ENCODE results near the gene RRAS2.
"Not testable (repeated sequence)": the region's sequence is repeated elsewhere in the genome, so short reads cannot be mapped to it uniquely, and the experiment has no call there.

RRAS2 gene

DNA sequence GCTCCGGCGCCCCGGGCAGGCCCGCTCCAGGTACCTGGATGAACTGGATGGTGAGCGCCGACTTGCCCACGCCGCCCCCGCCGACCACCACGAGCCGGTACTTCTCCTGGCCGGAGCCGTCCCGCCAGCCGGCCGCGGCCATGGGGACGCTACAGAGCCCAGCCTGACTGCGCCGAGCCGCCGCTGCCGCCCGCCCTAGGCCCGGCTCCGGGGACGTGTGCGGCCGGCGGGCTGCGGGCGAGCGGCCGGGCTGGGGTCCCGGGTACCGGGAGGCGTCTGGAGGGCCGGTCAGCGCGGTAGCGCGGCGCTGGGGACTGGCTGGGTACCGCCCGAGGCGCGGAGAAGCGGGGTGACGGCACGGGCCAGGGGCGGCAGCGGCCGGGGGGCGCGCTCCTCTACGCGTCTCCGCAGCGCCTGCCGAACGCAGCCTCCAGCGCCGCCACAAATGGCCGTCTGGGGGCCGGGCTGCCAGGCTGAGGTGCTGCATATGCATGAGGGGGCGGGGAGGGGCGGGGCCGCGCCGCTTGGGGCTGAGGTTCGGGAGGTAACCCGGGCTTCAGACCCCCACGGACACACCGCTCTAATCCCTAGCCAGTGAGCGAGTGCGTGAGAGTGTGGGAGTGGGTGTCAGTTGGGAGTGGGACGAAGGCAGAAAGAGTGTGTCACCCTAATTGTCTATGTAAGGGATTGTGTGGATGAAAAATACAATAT, at the start of gene RRAS2:
Gene RRAS2, minus strand, starts transcription at position 455 of the 711 bp plus-strand sequence. Its CDS starts 313 bp downstream, at position 142.
- DNase-seq = peak; percentile 63

DNA sequence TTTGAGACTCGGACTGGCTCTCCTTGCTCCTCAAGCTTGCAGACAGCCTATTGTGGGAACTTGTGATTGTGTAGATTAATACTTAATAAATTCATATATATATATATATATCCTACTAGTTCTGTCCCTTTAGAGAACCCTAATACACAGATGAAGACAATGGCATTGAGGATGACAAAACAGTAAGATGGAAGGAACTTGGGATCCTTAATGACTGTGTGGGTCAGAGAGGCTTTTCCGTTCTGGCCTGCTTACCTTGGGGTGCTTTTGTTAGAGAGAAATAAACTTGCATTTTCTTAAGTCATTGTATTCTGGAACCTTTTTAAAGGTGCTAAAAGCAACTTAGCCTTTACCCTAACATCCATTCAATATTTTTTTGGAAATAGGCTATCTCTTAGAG, 49.6 kb upstream of the RRAS2 start:
- no peak for DNase-seq

DNA sequence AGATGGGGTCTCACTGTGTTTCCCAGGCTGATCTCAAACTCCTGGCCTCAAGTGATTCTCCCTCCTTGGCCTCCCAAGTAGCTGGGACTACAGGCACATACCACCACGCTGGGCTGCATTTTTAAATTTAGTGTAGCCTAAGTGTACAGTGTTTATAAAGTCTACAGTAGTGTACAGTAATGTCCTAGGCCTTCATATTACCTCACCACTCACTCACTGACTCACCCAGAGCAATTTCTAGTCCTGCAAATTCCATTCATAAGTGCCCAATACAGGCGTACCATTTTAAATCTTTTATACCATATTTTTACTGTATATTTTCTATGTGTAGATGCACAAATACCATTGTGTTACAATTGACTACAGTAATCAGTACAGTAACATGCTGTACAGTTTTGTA, 47.1 kb upstream of the RRAS2 start:
- DNase-seq = not testable (repeated sequence)

DNA sequence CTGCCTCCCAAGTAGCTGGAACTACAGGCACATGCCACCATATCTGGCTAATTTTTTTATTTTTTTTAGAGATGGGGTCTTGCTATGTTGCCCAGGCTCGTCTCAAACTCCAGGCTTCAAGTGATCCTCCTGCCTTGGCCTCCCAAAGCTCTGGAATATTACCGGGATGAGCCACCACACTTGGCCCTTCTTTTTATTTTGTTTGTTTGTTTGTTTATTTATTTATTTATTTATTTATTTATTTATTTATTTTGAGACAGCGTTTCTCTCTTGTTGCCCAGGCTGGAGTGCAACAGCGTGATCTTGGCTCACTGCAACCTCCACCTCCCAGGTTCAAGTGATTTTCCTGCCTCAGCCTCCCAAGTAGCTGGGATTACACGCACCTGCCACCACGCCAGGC, 44.5 kb upstream of the RRAS2 start:
- not testable (repeated sequence) for DNase-seq

GRCh38 chr11:14399087-14399486, 40.1 kb upstream of the RRAS2 start:
- no peak for DNase-seq

DNA sequence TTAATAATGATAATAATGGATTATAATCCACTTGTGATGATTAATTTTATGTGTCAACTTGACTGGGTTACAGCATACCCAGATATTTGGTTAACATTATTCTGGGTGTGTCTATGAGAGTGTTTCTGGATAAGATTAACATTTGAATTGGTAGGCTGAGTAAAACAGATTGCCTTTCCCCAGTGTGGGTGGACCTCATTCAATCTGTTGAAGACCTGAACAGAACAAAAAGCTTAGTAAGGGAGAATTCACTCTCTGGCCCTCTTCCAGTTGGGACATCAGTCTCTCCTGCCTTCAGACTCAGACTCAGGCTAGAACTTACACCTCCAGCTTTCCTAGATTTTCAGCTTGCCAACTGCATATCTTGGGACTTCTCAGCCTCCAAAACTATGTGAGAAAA, 37.3 kb upstream of the RRAS2 start:
- no peak for DNase-seq

DNA sequence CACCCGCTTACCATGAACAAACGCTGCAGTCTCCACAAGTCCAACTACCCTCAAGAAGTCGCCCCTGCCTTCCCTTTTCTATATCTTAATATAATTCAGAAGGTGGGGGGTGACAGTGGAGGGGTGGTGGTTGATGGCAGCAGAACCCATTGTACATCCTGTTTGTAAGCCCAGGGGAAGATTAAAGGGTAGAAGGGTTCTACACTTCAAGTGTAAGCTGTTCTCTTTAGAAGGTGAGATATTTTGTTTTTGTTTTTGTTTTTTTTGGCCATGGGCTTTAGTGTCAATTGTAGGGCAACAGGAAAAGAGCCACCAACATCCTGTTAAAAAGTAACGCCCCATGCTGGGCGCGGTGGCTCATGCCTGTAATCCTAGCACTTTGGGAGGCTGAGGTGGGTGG, 34.9 kb upstream of the RRAS2 start:
- DNase-seq = no peak

GRCh38 chr11:14393129-14393528, 34.1 kb upstream of the RRAS2 start:
- no peak for DNase-seq

- no peak for DNase-seq
Measured at GRCh38 chr11:14390669-14391068, 31.7 kb upstream of the RRAS2 start.

GRCh38 chr11:14388352-14388751, 29.4 kb upstream of the RRAS2 start:
- DNase-seq = no peak

DNA sequence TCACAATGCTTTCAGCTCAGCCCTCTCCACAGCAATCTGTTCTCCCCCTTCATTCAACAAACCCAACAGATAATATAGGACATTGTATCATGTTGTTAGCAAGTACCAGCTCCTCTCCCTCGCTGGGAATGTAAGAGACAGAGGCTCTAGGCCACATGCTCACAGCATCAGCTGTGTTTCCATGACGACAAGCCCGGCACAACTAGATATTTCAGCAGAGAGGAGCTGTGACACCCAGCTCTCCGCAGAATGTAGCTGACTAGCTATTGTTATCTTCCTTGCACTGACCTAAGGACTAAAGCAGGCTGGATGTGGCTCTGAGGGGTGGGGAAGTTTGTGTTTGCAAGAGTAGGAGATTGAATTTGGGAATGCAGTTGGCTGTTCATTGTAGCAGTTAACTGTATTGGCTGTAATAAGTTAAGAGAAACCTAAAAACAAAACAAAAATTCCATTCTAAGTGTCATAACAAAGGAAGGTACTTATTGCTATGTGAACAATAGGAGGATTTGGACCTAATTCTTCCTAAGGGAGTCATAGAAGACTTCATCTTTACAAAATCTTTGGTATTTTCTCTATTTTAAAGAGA, 28.0 kb upstream of the RRAS2 start:
- no peak for DNase-seq

DNA sequence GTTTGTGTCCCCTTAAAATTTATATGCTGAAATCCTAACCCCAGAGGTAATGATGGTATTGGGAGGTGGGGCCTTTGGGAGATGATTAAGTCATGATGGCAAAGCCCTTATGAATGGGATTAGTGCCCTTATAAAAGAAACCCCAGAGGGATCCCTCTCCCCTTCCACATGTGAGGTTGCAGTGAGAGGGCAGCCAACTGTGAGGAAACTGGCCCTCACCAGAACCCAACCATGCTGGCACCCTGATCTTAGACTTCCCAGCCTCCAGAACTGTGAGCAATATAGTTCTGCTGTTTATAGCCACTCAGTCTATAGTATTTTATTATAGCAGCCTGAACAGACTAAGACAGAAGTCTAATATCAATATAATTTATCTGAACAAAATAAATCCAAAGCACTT, 27.1 kb upstream of the RRAS2 start:
- DNase-seq = no peak

DNA sequence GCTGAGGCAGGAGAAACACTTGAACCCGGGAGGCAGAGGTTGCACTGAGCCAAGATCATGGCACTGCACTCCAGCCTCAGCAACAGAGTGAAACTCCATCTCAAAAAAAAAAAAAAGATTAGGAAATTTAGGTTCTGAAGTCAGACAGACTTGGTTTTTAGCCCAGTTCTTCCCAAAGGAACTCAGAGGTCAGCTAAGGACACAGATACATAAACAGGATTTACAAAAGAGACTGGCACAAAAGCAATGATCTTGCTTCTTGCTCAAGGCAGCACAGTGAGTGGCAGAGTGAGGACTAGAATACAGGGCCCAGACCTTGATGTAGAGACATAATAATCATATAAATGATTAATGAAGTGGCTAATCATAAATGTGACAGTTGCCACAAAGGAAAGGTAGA, 25.4 kb upstream of the RRAS2 start:
- DNase-seq = no peak

GRCh38 chr11:14381968-14382367, 23.0 kb upstream of the RRAS2 start:
- no peak for DNase-seq

DNA sequence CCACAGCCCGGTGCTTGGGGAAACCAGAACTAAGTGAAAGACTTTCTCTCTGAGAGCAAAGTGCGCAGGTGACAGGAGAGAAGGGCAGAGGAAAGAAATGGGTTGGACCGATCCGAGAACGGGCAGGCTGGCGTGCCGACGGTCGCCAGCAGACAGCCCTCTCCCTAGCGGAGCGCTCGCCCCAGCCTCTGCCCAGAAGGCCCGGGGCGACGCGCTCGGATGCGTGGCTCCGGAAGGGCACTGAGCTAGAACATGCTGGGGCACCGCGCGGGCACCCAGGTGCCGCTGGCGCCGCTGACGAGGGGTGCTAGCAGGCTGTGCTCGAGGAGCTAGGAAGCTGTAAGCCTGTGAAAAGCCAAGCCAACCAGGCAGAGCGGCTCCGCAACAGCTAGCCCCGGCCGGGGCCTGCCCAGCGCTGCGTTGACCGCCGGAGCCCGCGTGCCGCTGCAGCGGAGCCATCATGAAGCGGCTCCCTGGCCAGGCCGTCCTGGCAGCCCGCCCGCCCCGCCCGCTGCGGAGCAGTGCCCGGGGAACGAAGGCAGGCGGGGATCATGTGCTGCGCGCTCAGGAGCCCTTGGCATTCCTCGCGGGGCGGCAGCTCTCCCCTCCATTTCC, 22.1 kb upstream of the RRAS2 start:
- peak; percentile 46 for DNase-seq

DNA sequence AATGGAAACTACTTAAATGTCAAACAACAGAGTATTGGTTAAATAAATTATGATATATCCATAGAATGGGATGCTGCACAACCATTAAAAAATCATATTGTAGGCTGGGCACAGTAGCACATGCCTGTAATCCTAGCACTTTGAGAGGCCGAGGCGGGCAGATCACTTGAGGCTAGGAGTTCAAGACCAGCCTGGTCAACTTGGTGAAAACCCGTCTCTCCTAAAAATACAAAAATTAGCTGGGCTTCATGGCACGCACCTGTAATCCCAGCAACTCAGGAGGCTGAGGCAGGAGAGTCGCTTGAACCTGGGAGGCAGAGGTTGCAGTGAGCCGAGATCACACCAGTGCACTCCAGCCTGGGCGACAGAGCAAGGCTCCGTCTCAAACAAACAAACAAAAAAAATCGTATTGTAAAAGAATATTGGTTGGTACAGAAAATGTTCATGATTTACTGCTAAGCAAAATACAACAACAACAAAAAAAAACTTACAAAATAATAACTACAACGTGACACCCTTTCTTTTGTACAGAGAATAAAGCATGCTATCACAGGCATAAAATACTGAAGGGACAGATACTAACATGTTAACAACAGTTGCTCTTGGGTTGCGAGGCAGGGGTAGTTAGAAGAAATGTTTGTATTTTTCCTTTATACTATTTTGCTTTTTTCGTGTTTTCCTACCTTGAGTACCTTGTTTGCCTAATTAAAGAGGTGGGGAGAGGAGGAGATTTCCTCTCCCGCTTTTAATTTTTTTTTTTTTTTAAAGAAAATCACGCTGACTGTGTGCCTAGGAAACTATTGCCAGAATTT, 21.3 kb upstream of the RRAS2 start:
- no peak for DNase-seq

DNA sequence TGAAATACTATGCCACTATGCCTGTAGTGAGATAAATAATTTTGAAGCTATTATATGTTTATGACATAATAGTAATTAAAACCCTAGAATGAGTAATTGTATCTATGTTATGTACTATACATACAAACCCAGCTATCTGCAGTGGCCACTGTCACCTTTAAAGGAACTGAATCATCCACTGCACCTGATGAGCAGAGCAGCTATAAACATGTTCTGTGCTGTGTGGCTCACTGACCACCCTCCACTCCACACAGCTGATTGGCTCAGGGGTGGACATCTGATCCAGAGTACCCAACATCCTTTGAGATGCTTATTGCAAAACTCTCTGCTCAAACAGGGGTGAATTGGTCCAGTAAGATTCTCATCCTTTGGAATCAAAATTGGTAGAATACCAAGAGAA, 19.2 kb upstream of the RRAS2 start:
- DNase-seq = no peak

DNA sequence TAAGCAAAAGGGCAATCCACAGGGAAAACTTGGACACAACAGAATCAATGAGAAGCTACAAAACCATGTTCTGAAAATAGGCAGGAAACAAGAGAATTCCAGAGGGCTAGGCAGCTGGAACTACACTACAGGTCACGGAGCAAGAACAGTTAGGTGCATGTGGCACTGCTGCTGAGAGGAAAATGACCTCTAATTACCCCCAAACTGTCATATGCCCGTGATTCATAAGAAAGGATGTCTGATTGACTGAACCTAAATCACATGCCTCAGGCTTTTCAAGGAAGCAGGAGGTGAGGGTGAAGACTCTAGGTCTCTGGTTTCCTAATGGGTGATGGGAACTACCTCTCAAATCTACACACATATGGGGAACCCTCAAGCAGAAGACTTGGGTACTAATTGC, 17.9 kb upstream of the RRAS2 start:
- no peak for DNase-seq

- no peak for DNase-seq
Measured at GRCh38 chr11:14374922-14375830, 16.2 kb upstream of the RRAS2 start.

DNA sequence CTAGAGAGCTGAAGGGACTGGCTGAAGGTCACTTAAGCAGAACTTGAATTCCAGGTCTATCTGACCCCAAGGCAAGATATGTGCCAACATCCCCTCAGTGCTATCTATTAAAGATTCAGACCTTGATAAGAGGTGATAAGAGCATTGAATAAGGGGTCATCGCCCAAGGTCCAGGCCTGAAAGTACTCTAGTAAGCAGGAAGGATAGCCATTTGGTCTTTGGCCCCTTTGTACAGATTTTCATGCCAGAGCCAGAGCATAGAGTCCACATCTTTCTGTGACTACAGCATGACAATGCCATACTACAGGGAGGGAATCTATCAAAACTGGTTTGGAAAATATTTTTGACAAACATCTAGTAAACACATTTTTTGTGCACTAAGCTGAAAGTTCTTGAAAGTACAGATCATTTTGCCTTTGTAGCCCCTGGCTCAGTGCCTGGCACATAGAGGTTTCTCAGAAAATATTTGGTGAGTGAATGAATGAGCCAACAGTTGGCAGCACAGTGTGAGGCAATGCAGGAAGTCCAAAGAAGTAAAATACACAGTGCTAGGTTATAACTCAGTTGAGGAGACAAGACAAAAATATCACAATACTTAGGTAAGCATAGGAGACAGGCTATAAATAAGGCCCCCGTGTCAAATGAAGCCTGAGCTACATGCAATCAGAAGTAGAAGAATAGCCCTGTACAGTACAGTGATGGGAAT, 15.1 kb upstream of the RRAS2 start:
- no peak for DNase-seq

DNA sequence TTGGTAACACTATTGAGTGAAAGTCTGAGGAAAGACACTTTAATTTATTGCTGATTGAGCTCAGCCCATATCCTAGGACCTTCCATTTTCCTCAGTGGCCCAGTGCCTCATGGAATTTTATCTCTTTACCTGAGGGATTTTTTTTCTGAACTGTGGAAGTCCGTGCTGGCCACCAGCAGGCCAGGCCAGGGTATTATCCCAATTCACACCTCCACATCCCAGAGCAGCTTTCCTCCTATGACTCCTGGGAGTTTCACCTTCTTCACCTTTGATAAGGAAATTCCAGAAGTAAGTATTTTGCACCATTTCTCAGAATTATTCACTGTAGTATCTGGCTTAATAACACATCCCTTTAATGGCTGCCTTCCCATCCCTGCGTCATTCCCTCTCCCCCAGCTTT, 13.0 kb upstream of the RRAS2 start:
- DNase-seq = no peak

- no peak for DNase-seq
Measured at GRCh38 chr11:14371249-14371648, 12.3 kb upstream of the RRAS2 start.
